GM12873 (cell line): ENCODE data around the gene EPB41L1.

Experiments used
- CTCF ChIP-seq: IDR thresholded peaks from 2 replicates; pipeline ENCODE4 v1.5.1; 2012; ENCODE audit warnings: low read depth, mild to moderate bottlenecking, moderate library complexity, low read length, control low read depth; ENCODE audit not compliant: insufficient read depth; ENCODE audit errors: missing control alignments

The EPB41L1 gene

GRCh38 chr20:36126836-36127527 lies 27.6 kb upstream of the EPB41L1 start:
- TF ChIP-seq CTCF = no peak

- no peak for TF ChIP-seq CTCF
Observed at GRCh38 chr20:36128463-36129159, 25.9 kb upstream of the EPB41L1 start.

GRCh38 chr20:36129160-36129543 lies 25.4 kb upstream of the EPB41L1 start:
- no peak for TF ChIP-seq CTCF

- TF ChIP-seq CTCF = no peak
Observed at GRCh38 chr20:36130390-36130789, 24.1 kb upstream of the EPB41L1 start.

GRCh38 chr20:36132802-36133211 lies 21.7 kb upstream of the EPB41L1 start:
- TF ChIP-seq CTCF = no peak

- no peak for TF ChIP-seq CTCF
Observed at GRCh38 chr20:36133821-36134220, 20.7 kb upstream of the EPB41L1 start.

- TF ChIP-seq CTCF = no peak
Observed at GRCh38 chr20:36135159-36135558, 19.4 kb upstream of the EPB41L1 start.
